ENCODE measurements around the gene RBM28.

DNA sequence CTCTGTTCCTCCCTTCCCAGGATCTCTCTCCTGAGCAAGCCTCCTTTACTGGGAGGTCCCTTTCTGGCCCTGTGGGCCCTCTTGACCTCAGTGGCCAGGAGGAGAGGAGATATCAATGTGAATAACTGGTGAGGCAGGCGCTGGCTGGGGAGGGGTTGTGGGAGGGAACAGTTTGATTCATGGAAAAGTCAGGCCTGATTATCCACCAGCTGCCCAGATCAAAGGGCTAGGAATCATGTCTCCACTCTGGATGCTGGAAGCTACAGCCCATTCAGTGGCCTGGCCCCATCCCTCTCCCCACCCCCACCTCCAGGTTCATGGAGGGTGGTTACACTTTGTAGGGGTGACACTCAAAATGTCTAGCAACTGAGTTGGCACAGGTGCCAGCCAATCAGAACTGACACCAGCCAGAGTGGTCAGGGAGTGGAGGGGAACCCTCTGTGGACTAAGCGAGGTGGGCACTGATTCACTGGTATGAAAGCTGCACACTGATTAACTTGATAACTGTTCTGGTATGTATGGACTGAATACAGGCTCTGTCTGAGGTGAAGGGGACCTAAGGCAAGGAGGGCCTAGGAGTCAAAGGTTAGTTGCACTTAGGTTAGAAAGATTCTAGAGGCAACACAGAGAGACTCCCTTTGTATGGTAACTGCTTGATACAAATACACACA is 13.0 kb upstream of the RBM28 start:
- TF ChIP-seq CTCF (IDR thresholded peaks at IDR 0.05) (no peak), POLR2A (IDR thresholded peaks at IDR 0.05) (no peak)
